ENCODE measurements around the gene C11orf86.

GRCh38 chr11:67013511-67014045 is 38.5 kb downstream of the C11orf86 start:
- TF ChIP-seq, protein P1, sequence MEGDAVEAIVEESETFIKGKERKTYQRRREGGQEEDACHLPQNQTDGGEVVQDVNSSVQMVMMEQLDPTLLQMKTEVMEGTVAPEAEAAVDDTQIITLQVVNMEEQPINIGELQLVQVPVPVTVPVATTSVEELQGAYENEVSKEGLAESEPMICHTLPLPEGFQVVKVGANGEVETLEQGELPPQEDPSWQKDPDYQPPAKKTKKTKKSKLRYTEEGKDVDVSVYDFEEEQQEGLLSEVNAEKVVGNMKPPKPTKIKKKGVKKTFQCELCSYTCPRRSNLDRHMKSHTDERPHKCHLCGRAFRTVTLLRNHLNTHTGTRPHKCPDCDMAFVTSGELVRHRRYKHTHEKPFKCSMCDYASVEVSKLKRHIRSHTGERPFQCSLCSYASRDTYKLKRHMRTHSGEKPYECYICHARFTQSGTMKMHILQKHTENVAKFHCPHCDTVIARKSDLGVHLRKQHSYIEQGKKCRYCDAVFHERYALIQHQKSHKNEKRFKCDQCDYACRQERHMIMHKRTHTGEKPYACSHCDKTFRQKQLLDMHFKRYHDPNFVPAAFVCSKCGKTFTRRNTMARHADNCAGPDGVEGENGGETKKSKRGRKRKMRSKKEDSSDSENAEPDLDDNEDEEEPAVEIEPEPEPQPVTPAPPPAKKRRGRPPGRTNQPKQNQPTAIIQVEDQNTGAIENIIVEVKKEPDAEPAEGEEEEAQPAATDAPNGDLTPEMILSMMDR (conservative IDR thresholded peaks at IDR 0.05; ENCODE audit: low read length) = no peak
- TF ChIP-seq EZH2phosphoT487 (IDR thresholded peaks at IDR 0.05; ENCODE audit: borderline replicate concordance, low read depth, low read length) = no peak

All from OCI-LY7 (cell line).